H9 (cell line): Measurements from ENCODE around the gene FBH1. TPM values are rescaled to one million over a fixed set of nuclear protein-coding genes. Genes with fewer than 3 reads are reported as not detected.
A peak's percentile ranks its signal among the peaks of the same experiment; 100 is the strongest.

ENCODE experiments used
- DNase-seq: peaks from one replicate; pipeline ENCODE4 v3.0.0-alpha.2; 2017
- H2AFZ ChIP-seq: one replicate; pipeline ENCODE4 v1.6.1; 2013; ENCODE audit warnings: mild to moderate bottlenecking, low read length, control low read depth, moderate library complexity
- H2AK5ac ChIP-seq: 2 replicates; pipeline ENCODE4 v1.6.1; 2013; ENCODE audit warnings: low read length, control low read depth, mixed read lengths; ENCODE audit not compliant: insufficient read length
- H2BK120ac ChIP-seq: one replicate; pipeline ENCODE4 v1.6.1; 2013; ENCODE audit warnings: low read depth, mild to moderate bottlenecking, low read length, control low read depth, inconsistent platforms; ENCODE audit not compliant: poor library complexity, severe bottlenecking
- H2BK12ac ChIP-seq: 2 replicates; pipeline ENCODE4 v1.6.1; 2013; ENCODE audit warnings: low read length, control low read depth, mixed read lengths, low read depth; ENCODE audit not compliant: insufficient read length
- H2BK15ac ChIP-seq: 2 replicates; pipeline ENCODE4 v1.6.1; 2013; ENCODE audit warnings: low read depth, low read length, control low read depth
- H2BK20ac ChIP-seq: one replicate; pipeline ENCODE4 v1.6.1; 2013; ENCODE audit warnings: low read depth, mild to moderate bottlenecking, low read length, control low read depth, inconsistent platforms; ENCODE audit not compliant: poor library complexity, severe bottlenecking
- H2BK5ac ChIP-seq: 2 replicates; pipeline ENCODE4 v1.6.1; 2013; ENCODE audit warnings: low read length, control low read depth, mixed read lengths; ENCODE audit not compliant: insufficient read length
- H3K14ac ChIP-seq: 2 replicates; pipeline ENCODE4 v1.6.1; 2013; ENCODE audit warnings: low read length, control low read depth; ENCODE audit not compliant: insufficient read depth
- H3K18ac ChIP-seq: 2 replicates; pipeline ENCODE4 v1.6.1; 2013; ENCODE audit warnings: low read depth, mild to moderate bottlenecking, mixed read lengths, low read length, control low read depth; ENCODE audit not compliant: insufficient read length
- H3K23ac ChIP-seq: 2 replicates; pipeline ENCODE4 v1.6.1; 2013; ENCODE audit warnings: low read length, control low read depth, mixed read lengths, low read depth; ENCODE audit not compliant: insufficient read length
- H3K23me2 ChIP-seq: 2 replicates; pipeline ENCODE4 v1.6.1; 2013; ENCODE audit warnings: low read depth, mild to moderate bottlenecking, mixed read lengths, low read length, control low read depth; ENCODE audit not compliant: insufficient read length, poor library complexity, severe bottlenecking
- H3K27ac ChIP-seq: 2 replicates; pipeline ENCODE4 v1.5.1; 2013; ENCODE audit warnings: low read length, control low read depth, mixed read lengths, low read depth; ENCODE audit not compliant: insufficient read length
- H3K27me3 ChIP-seq: 2 replicates; pipeline ENCODE4 v1.6.1; 2013; ENCODE audit warnings: low read length, control low read depth, inconsistent platforms; ENCODE audit not compliant: insufficient read depth
- H3K4ac ChIP-seq: 2 replicates; pipeline ENCODE4 v1.6.1; 2013; ENCODE audit warnings: low read depth, mild to moderate bottlenecking, control low read depth, inconsistent platforms, low read length, moderate library complexity
- H3K4me1 ChIP-seq: 2 replicates; pipeline ENCODE4 v1.6.1; 2013; ENCODE audit warnings: low read length, control low read depth, inconsistent platforms; ENCODE audit not compliant: insufficient read depth
- H3K4me2 ChIP-seq: 2 replicates; pipeline ENCODE4 v1.6.1; 2013; ENCODE audit warnings: low read length, control low read depth, mixed read lengths; ENCODE audit not compliant: insufficient read length, insufficient read depth
- H3K56ac ChIP-seq: 2 replicates; pipeline ENCODE4 v1.6.1; 2013; ENCODE audit warnings: low read depth, mild to moderate bottlenecking, mixed read lengths, low read length, control low read depth; ENCODE audit not compliant: insufficient read length
- H3K79me1 ChIP-seq: 2 replicates; pipeline ENCODE4 v1.6.1; 2013; ENCODE audit warnings: low read depth, mild to moderate bottlenecking, moderate library complexity, low read length, control low read depth, inconsistent platforms; ENCODE audit not compliant: insufficient read depth, poor library complexity, severe bottlenecking
- H3K79me2 ChIP-seq: 2 replicates; pipeline ENCODE4 v1.6.1; 2013; ENCODE audit warnings: low read length, control low read depth, inconsistent platforms; ENCODE audit not compliant: insufficient read depth
- H3K9ac ChIP-seq: 2 replicates; pipeline ENCODE4 v1.6.1; 2013; ENCODE audit warnings: low read length, control low read depth, mixed read lengths; ENCODE audit not compliant: insufficient read length; ENCODE audit errors: extremely low read depth
- H3K9me3 ChIP-seq: one replicate; pipeline ENCODE4 v1.6.1; 2013; ENCODE audit warnings: low read depth, low read length, inconsistent platforms; ENCODE audit not compliant: control insufficient read depth
- H3T11ph ChIP-seq: one replicate; pipeline ENCODE4 v1.6.1; 2013; ENCODE audit warnings: mild to moderate bottlenecking, low read length, control low read depth, inconsistent platforms
- H4K20me1 ChIP-seq: one replicate; pipeline ENCODE4 v1.6.1; 2013; ENCODE audit not compliant: control insufficient read depth, insufficient read length, insufficient read depth
- H4K5ac ChIP-seq: 2 replicates; pipeline ENCODE4 v1.6.1; 2013; ENCODE audit warnings: low read depth, mild to moderate bottlenecking, mixed read lengths, low read length, control low read depth; ENCODE audit not compliant: insufficient read length
- H4K8ac ChIP-seq: replicated peaks from 2 replicates; pipeline ENCODE4 v1.6.1; 2013; ENCODE audit warnings: low read length, control low read depth, mixed read lengths, low read depth; ENCODE audit not compliant: insufficient read length
- H4K91ac ChIP-seq: 2 replicates; pipeline ENCODE4 v1.6.1; 2013; ENCODE audit warnings: low read depth, mild to moderate bottlenecking, moderate library complexity, mixed read lengths, low read length, control low read depth; ENCODE audit not compliant: insufficient read length
- H3K27ac Mint-ChIP-seq, 3 experiments: 2 replicates in 2 of 3; 3 replicates in 1 of 3; pipeline ENCODE4 v1.8.0; 2020 to 2021; ENCODE audit warnings: mixed read lengths in 3 of 3, mild to moderate bottlenecking in 1 of 3, moderate library complexity in 1 of 3
- H3K27me3 Mint-ChIP-seq: 2 replicates; pipeline ENCODE4 v1.8.0; 2021; ENCODE audit warnings: low read depth, mild to moderate bottlenecking, moderate library complexity, mixed read lengths
- H3K36me3 Mint-ChIP-seq, 3 experiments: 2 replicates in 2 of 3; 3 replicates in 1 of 3; pipeline ENCODE4 v1.8.0; 2020 to 2021; ENCODE audit warnings: low read depth in 3 of 3, mixed read lengths in 3 of 3; ENCODE audit not compliant: insufficient read depth in 1 of 3
- H3K4me1 Mint-ChIP-seq, 2 experiments: 2 replicates each; pipeline ENCODE4 v1.8.0; 2020; ENCODE audit warnings: mixed read lengths in 2 of 2
- H3K4me3 Mint-ChIP-seq, 2 experiments: 2 replicates in 1 of 2; 3 replicates in 1 of 2; pipeline ENCODE4 v1.8.0; 2020 to 2021; ENCODE audit warnings: mild to moderate bottlenecking in 2 of 2, mixed read lengths in 2 of 2, moderate library complexity in 1 of 2
- H3K9me3 Mint-ChIP-seq, 2 experiments: 2 replicates in 1 of 2; 3 replicates in 1 of 2; pipeline ENCODE4 v1.8.0; 2020; ENCODE audit warnings: mild to moderate bottlenecking in 2 of 2, mixed read lengths in 2 of 2, moderate library complexity in 1 of 2
- CTCF ChIP-seq: fragments of 200-600 bp; sonication (generic); conservative IDR thresholded peaks from 3 replicates; pipeline ENCODE4 v1.8.0; 2021; ENCODE audit warnings: antibody characterized with exemption, mild to moderate bottlenecking
- WGBS: extraction: QIAGEN DNeasy Blood & Tissue Kit; methylation state at CpG from one replicate; pipeline ENCODE4 v1.1.7; 2013; ENCODE audit warnings: missing lambda C conversion rate, low lambda C conversion rate, mixed read lengths; ENCODE audit not compliant: insufficient read length; ENCODE audit errors: extremely low coverage; 5-methylcytosine and 5-hydroxymethylcytosine counted together
- total RNA-seq: library from RNA; stranded (reverse); gene quantifications from 2 replicates; pipeline ENCODE4 v1.2.1, GENCODE V29; 2021

FBH1 gene
- total RNA-seq, 1 experiment from 2014 or later = 52.2 TPM

GRCh38 chr10:5888351-5888750, 1.7 kb upstream of the FBH1 start:
- Histone ChIP-seq H2BK12ac (no peak overlapping the region), H3K18ac (no peak overlapping the region), H3K56ac (no peak overlapping the region), H2AFZ (no peak overlapping the region), H3T11ph (no peak overlapping the region), H4K8ac (no peak overlapping the region), H2BK15ac (no peak overlapping the region), H3K79me1 (no peaks in the 10 kb centered on the region), H3K14ac (no peak overlapping the region), H2AK5ac (no peak overlapping the region), H3K79me2 (peaks cover 6% of the 10 kb centered on the region; the same call in 1 of the 2 replicates), H3K4me1 (peaks cover 5% of the 10 kb centered on the region; the same call in 1 of the 2 replicates), H2BK20ac (no peak overlapping the region), H3K9ac (peak overlapping the region; percentile 39), H3K9me3 (no peaks in the 10 kb centered on the region), H4K20me1 (no peaks in the 10 kb centered on the region), H3K4me2 (peak overlapping the region; percentile 84), H4K91ac (no peak overlapping the region), H4K5ac (no peak overlapping the region), H3K27ac (no peak overlapping the region), H3K4ac (no peak overlapping the region), H3K23me2 (peaks cover 9% of the 10 kb centered on the region), H3K23ac (no peak overlapping the region), H2BK5ac (no peak overlapping the region), H2BK120ac (no peak overlapping the region), H3K27me3 (no peaks in the 10 kb centered on the region)
- Mint-ChIP-seq H3K36me3 (peaks cover 25 to 50% (median 50%) of the 10 kb centered on the region in 3 experiments), H3K4me3 (peak overlapping the region; percentile 80 to 97), H3K4me1 (peaks cover 24 to 30% of the 10 kb centered on the region in 2 experiments), H3K9me3 (no peaks in the 10 kb centered on the region), H3K27ac (no peak overlapping the region), H3K27me3 (no peaks in the 10 kb centered on the region)
- WGBS = no CpG with 5 or more reads among the region's 10 CpGs
- no peak for TF ChIP-seq CTCF
- DNase-seq = no peak
